Endothelial cell of umbilical vein (primary cell): ENCODE measurements around the gene SMC6. TPM values are rescaled to one million over a fixed set of nuclear protein-coding genes. Genes with fewer than 3 reads are reported as not detected.

Experiments
- BruUV-seq: library from RNA; stranded (reverse); fragments of 400-500 nt; replicated peaks from 2 replicates; lab custom pipeline; 2021; lab: Mats Ljungman, UMichigan
- CTCF ChIA-PET: fragments of 300-600, 350-600 bp; sonication (Branson Sonifier 250); formaldehyde crosslinking; loops from one replicate; lab custom pipeline; 2021; ENCODE audit warnings: antibody characterized with exemption, inconsistent platforms; lab: Charles Lee
- POLR2A ChIA-PET: fragments of 300-600, 350-600 bp; sonication (Branson Sonifier 250); formaldehyde crosslinking; loops from one replicate; lab custom pipeline; 2021; ENCODE audit warnings: antibody characterized with exemption, inconsistent platforms; lab: Charles Lee
- DNase-seq: peaks from one replicate; pipeline ENCODE4 v3.0.0-alpha.2; 2011; ENCODE audit warnings: low read depth, low spot score
- FAIRE-seq: peaks from 2 replicates; lab custom pipeline; 2011; peaks lifted over from hg19 to GRCh38; lab: Jason Lieb, UNC
- H2AFZ ChIP-seq: 2 replicates; pipeline ENCODE4 v1.6.0; 2012; ENCODE audit warnings: low read depth, low read length, control low read depth, inconsistent platforms
- H3K27ac ChIP-seq: 2 replicates; pipeline ENCODE4 v1.5.1; 2011; ENCODE audit warnings: low read depth, mild to moderate bottlenecking, control low read depth, low read length, moderate library complexity; ENCODE audit not compliant: insufficient read depth
- H3K27me3 ChIP-seq, 2 experiments: 2 replicates each; pipeline versions ENCODE4 v1.6.0 to v1.6.1; 2011; ENCODE audit warnings: low read length in 2 of 2, mixed read lengths in 1 of 2; ENCODE audit not compliant: control insufficient read depth in 2 of 2, insufficient read depth in 2 of 2
- H3K36me3 ChIP-seq, 2 experiments: 2 replicates in 1 of 2; 3 replicates in 1 of 2; pipeline ENCODE4 v1.5.1; 2011; ENCODE audit warnings: low read length in 2 of 2, mild to moderate bottlenecking in 1 of 2, moderate library complexity in 1 of 2; ENCODE audit not compliant: control insufficient read depth in 2 of 2, insufficient read depth in 2 of 2; ENCODE audit errors: extremely low read depth in 1 of 2
- H3K4me1 ChIP-seq: 3 replicates; pipeline ENCODE4 v1.5.1; 2011; ENCODE audit warnings: mild to moderate bottlenecking, low read length; ENCODE audit not compliant: control insufficient read depth, insufficient read depth; ENCODE audit errors: extremely low read depth
- H3K4me2 ChIP-seq: 2 replicates; pipeline ENCODE4 v1.6.1; 2011; ENCODE audit warnings: low read length, control low read depth, mixed read lengths; ENCODE audit not compliant: insufficient read depth
- H3K4me3 ChIP-seq, 3 experiments: fragments of 200-600 bp in 1 of 3; sonication (generic), shearing (Covaris generic) in 1 of 3; replicated peaks in 1 of 3; 2 replicates each; pipeline ENCODE4 v1.5.1; 2011 to 2016; ENCODE audit warnings: control low read depth in 3 of 3, low read length in 3 of 3, mild to moderate bottlenecking in 2 of 3, inconsistent platforms in 1 of 3, low read depth in 1 of 3, moderate library complexity in 1 of 3; ENCODE audit not compliant: insufficient read depth in 1 of 3
- H3K79me2 ChIP-seq: 2 replicates; pipeline ENCODE4 v1.6.0; 2012; ENCODE audit warnings: low read length, inconsistent platforms; ENCODE audit not compliant: control insufficient read depth, insufficient read depth
- H3K9ac ChIP-seq: replicated peaks from 2 replicates; pipeline ENCODE3; 2011; ENCODE audit warnings: low read length, control low read depth; ENCODE audit not compliant: insufficient read depth; ENCODE audit errors: extremely low read depth
- H3K9me1 ChIP-seq: replicated peaks from 3 replicates; pipeline ENCODE4 v1.6.0; 2011; ENCODE audit warnings: mild to moderate bottlenecking, low read length; ENCODE audit not compliant: control insufficient read depth, insufficient read depth; ENCODE audit errors: extremely low read depth
- H3K9me3 ChIP-seq: replicated peaks from 2 replicates; pipeline ENCODE4 v1.5.1; 2012; ENCODE audit warnings: low read length, inconsistent platforms; ENCODE audit not compliant: control insufficient read depth, insufficient read depth
- H4K20me1 ChIP-seq: replicated peaks from 2 replicates; pipeline ENCODE3; 2011; ENCODE audit warnings: mild to moderate bottlenecking, low read length; ENCODE audit not compliant: control insufficient read depth, insufficient read depth; ENCODE audit errors: extremely low read depth
- CTCF ChIP-seq, 2 donors: IDR thresholded peaks; 1 replicate in 1 of 2; 2 replicates in 1 of 2; pipeline ENCODE4 v1.5.1; 2011; ENCODE audit warnings: low read length in 2 of 2, mild to moderate bottlenecking in 2 of 2, moderate library complexity in 2 of 2, control low read depth in 1 of 2, inconsistent platforms in 1 of 2, low read depth in 1 of 2; ENCODE audit not compliant: insufficient read depth in 1 of 2; ENCODE audit errors: extremely low read depth in 1 of 2
- EZH2 ChIP-seq: IDR thresholded peaks from 2 replicates; pipeline ENCODE4 v1.6.1; 2012; ENCODE audit warnings: borderline replicate concordance, low read depth, mild to moderate bottlenecking, moderate library complexity, low read length, inconsistent platforms; ENCODE audit not compliant: severe bottlenecking
- FOS ChIP-seq: IDR thresholded peaks from 2 replicates; pipeline ENCODE4 v1.6.1; 2011; ENCODE audit warnings: mild to moderate bottlenecking, low read length, moderate library complexity, borderline replicate concordance; ENCODE audit not compliant: insufficient read depth
- GATA2 ChIP-seq: IDR thresholded peaks from 2 replicates; pipeline ENCODE4 v1.7.0; 2011; ENCODE audit warnings: low read depth, mild to moderate bottlenecking, moderate library complexity, mixed read lengths, low read length; ENCODE audit not compliant: insufficient read length, insufficient read depth
- JUN ChIP-seq: IDR thresholded peaks from 2 replicates; pipeline ENCODE4 v1.6.1; 2011; ENCODE audit warnings: borderline replicate concordance, low read depth; ENCODE audit not compliant: insufficient read length, insufficient read depth
- MAX ChIP-seq: IDR thresholded peaks from 2 replicates; pipeline ENCODE4 v1.6.1; 2011; ENCODE audit not compliant: insufficient read depth, insufficient read length
- MYC ChIP-seq: IDR thresholded peaks from one replicate; pipeline ENCODE4 v1.6.1; 2011; ENCODE audit warnings: mild to moderate bottlenecking, low read depth, low read length
- POLR2A ChIP-seq: IDR thresholded peaks from 2 replicates; pipeline ENCODE4 v1.6.1; 2012; ENCODE audit warnings: low read depth, mild to moderate bottlenecking, control low read depth, low read length
- POLR2AphosphoS5 ChIP-seq: IDR thresholded peaks from 2 replicates; pipeline ENCODE4 v1.6.1; 2012; ENCODE audit warnings: low read depth, mild to moderate bottlenecking, control low read depth, low read length, moderate library complexity; ENCODE audit not compliant: insufficient read depth
- dilution Hi-C: fragments of 300-500 bp; cut with MboI; formaldehyde crosslinking; loops from one replicate; pipeline ENCODE4 v1.15.0; 2019; ENCODE audit warnings: low sequenced_read_pairs; ENCODE audit not compliant: extremely low pct_ligation_motif_present
- intact Hi-C: fragments of 100-400 bp; cut with micrococcal nuclease; formaldehyde crosslinking; loops from one replicate; pipeline ENCODE4 v1.10.0; 2022
- polyA plus RNA-seq, 4 experiments: library from polyadenylated mRNA; depleted of rRNA in 3 of 4; stranded (reverse) in 3 of 4; unstranded in 1 of 4; fragments of >200 nt; gene quantifications; 2 replicates each; pipeline versions ENCODE4 v1.2.1 to v1.2.3, GENCODE V29; 2011 to 2012; ENCODE audit warnings: missing spikeins in 1 of 4
- total RNA-seq: library from RNA; stranded (reverse); gene quantifications from 2 replicates; pipeline ENCODE4 v1.2.3, GENCODE V29; 2021

SMC6 gene
- total and polyA plus RNA-seq, 2 donors (not counting 3 experiments of a cell fraction or from before 2014, with no cell fraction given), result 7.7 to 38.3 TPM

DNA sequence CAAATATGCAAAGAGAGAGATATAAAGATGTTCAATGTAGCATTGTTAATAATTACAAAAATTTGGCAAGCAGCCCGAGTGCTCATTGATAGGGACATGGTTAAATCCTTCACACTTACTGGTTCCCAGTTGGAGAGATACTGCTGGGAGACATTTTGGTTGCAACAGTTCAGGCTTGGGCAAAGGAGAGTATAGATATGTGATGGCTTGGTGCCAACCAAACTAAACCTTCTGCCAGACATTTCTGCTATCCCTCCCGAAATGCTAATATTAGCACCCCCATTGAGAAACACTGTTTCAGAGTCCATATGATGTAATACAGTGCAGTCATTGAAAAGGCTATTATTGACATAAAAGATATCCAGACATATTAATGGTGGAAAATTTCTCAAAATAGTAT is 11.8 kb upstream of the SMC6 start:
- DNase-seq (no peak), FAIRE-seq (no peak)
- H4K20me1 ChIP-seq, result no peaks in the 10 kb centered on the region
- peaks cover 0 to 11% of the 10 kb centered on the region in 2 experiments for H3K36me3 ChIP-seq
- H3K4me3 ChIP-seq, result no peak overlapping the region
- ChIA-PET CTCF (no interaction called here), POLR2A (no interaction called here)
- no peak overlapping the region for H3K4me2 ChIP-seq
- TF ChIP-seq EZH2, result no peak
- no peak for TF ChIP-seq POLR2A
- TF ChIP-seq JUN, result no peak
- no peak for TF ChIP-seq GATA2
- no peak for TF ChIP-seq MYC
- TF ChIP-seq CTCF (IDR thresholded peaks at IDR 0.05; ENCODE audit: extremely low read depth in 1 of 2, insufficient read depth in 1 of 2, low read depth in 1 of 2, low read length in 2 of 2), result no peak
- TF ChIP-seq FOS, result no peak
- TF ChIP-seq POLR2AphosphoS5, result no peak
- no peak for TF ChIP-seq MAX
- no peaks in the 10 kb centered on the region for H3K27me3 ChIP-seq
- H3K9ac ChIP-seq, result no peak overlapping the region
- no peaks in the 10 kb centered on the region for H3K9me1 ChIP-seq
- dilution Hi-C loops, result no loop called here
- no peak overlapping the region for H2AFZ ChIP-seq
- no peaks in the 10 kb centered on the region for H3K4me1 ChIP-seq
- H3K9me3 ChIP-seq, result no peaks in the 10 kb centered on the region
- intact Hi-C loops, result no loop called here
- no TSS peak for BruUV-seq
- no peaks in the 10 kb centered on the region for H3K79me2 ChIP-seq
- no peak overlapping the region for H3K27ac ChIP-seq
